Measurements from ENCODE around the gene TEKT3. TPM values are rescaled to one million over a fixed set of nuclear protein-coding genes. Genes with fewer than 3 reads are reported as not detected.
A peak's percentile ranks its signal among the peaks of the same experiment; 100 is the strongest.

TEKT3 gene
- total RNA-seq, 1 donor from 2014 or later: not detected

DNA sequence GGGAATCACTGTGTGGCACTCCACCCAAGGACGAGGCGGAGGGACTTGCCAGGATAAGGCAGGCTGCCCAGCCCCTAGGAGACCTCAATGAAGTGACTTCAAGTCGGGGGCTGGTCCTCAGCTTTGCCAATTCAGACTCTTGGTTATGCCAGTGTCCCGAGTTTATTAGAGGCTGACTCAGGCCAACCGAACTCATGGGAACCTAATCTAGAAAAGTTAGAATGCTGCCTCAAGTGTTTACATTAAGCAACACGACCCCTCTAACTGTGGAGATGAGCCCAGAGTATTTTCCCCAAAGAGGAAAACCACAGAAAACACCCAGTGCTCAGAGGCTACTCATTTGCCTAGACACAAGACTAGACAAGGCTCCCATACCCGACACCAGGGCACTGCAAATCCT, 1.1 kb upstream of the TEKT3 start:
- Histone ChIP-seq H3K27ac (no peak overlapping the region), H3K9me3 (no peaks in the 10 kb centered on the region), H3K4me1 (peaks cover 6% of the 10 kb centered on the region), H3K36me3 (no peaks in the 10 kb centered on the region), H3K4me3 (no peak overlapping the region), H3K27me3 (peaks cover 10% of the 10 kb centered on the region)
- ATAC-seq: no peak
- DNase-seq: no peak
- TF ChIP-seq, protein P1, sequence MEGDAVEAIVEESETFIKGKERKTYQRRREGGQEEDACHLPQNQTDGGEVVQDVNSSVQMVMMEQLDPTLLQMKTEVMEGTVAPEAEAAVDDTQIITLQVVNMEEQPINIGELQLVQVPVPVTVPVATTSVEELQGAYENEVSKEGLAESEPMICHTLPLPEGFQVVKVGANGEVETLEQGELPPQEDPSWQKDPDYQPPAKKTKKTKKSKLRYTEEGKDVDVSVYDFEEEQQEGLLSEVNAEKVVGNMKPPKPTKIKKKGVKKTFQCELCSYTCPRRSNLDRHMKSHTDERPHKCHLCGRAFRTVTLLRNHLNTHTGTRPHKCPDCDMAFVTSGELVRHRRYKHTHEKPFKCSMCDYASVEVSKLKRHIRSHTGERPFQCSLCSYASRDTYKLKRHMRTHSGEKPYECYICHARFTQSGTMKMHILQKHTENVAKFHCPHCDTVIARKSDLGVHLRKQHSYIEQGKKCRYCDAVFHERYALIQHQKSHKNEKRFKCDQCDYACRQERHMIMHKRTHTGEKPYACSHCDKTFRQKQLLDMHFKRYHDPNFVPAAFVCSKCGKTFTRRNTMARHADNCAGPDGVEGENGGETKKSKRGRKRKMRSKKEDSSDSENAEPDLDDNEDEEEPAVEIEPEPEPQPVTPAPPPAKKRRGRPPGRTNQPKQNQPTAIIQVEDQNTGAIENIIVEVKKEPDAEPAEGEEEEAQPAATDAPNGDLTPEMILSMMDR (IDR thresholded peaks at IDR 0.05): no peak
- intact Hi-C loops (cut with DNase I): no loop called here

DNA sequence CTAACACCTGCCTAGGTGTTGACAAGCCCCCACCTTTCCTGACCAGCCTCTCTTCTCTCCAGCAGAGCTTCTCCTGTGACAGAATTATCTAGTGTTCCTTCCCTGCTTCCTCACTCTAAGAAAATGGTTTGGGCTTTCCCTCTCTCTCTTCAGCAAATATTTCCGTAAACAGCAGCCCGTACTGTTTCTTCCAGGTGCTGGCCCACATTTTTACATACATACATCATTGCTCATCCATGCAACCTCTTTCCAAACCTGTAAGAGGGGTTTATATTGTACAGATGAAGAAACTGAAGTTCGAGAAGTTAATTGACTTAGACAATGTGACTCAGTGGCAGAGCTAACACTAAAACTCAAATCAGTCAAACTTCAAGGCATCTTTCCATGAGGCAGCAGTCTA, 569 bp upstream of the TEKT3 start:
- ATAC-seq: no peak
- H3K4me1 ChIP-seq: peaks cover 6% of the 10 kb centered on the region
- peak overlapping the region; percentile 60 for H3K4me3 ChIP-seq
- no peaks in the 10 kb centered on the region for H3K36me3 ChIP-seq
- DNase-seq: no peak
- intact Hi-C loops (cut with DNase I): no loop called here
- H3K27me3 ChIP-seq: peaks cover 10% of the 10 kb centered on the region
- H3K9me3 ChIP-seq: no peaks in the 10 kb centered on the region
- no peak overlapping the region for H3K27ac ChIP-seq
- TF ChIP-seq, protein P1 (IDR thresholded peaks at IDR 0.05): no peak

DNA sequence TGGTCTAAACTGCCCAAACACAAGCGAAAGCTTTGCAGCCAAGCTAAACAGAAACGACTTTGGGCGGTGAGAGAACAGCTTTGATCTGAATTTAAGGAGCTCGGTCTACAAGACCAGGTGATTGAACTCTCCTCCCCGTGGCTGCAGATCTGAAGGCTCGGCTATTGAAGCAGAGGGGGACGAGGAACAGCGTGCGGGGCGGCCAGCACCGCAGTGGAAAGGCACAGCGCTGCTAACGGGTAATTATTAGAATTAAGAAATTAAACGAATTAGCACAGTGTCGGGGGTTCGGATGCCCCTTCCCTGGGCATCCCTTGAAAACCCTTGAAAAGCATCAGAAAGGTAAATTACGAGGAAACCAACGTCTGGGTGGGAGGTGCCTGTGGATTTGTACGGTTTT, 431 bp downstream of the TEKT3 start:
- Histone ChIP-seq H3K36me3 (no peaks in the 10 kb centered on the region), H3K4me1 (peaks cover 6% of the 10 kb centered on the region), H3K9me3 (no peaks in the 10 kb centered on the region), H3K27me3 (peaks cover 10% of the 10 kb centered on the region), H3K4me3 (peak overlapping the region; percentile 60), H3K27ac (no peak overlapping the region)
- intact Hi-C loops (cut with DNase I): no loop called here
- ATAC-seq (peak; percentile 19), DNase-seq (no peak)
- TF ChIP-seq, protein P1 (IDR thresholded peaks at IDR 0.05): no peak

DNA sequence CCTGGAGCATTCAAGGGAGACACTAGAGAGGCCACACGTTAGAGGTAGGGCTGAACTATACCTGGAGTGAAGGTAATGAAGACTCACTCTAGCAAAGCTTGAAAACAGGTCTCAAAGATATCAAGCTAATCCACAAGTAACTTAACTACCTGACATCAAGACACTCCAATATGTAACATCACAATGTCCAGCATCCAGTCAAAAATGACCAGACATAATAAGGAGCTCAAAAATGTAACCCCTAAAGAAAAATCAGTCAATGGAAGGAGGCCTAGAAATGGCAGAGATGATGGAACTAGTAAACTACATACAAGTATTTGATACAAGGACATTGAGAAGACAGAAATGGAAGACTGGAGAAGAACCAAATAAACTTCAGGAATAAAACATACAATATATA, 6.0 kb downstream of the TEKT3 start:
- no peaks in the 10 kb centered on the region for H3K36me3 ChIP-seq
- ATAC-seq: no peak

DNA sequence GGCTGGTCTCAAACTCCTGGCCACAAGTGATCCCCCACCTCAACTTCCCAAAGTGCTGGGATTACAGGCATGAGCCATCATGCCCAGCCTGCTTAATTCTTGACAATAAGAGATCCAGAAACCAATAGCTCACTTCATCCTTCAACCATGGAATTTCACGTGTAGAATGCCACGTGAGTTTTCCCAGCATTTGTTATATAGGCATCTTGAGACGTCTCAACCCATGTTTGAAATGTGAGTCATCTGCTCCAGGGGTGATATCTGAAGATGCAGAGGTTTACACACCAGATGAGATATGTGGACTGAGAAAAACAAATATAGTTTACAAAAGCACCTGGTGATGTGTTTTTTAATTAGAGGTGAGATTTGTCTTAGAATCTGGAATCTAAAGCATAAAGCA, 7.1 kb downstream of the TEKT3 start:
- intact Hi-C loops (cut with DNase I): no loop called here
- Histone ChIP-seq H3K9me3 (no peaks in the 10 kb centered on the region), H3K27ac (no peak overlapping the region), H3K36me3 (no peaks in the 10 kb centered on the region), H3K27me3 (peaks cover 6% of the 10 kb centered on the region), H3K4me3 (no peak overlapping the region), H3K4me1 (no peaks in the 10 kb centered on the region)
- TF ChIP-seq, protein P1 (IDR thresholded peaks at IDR 0.05): no peak
- ATAC-seq (no peak), DNase-seq (no peak)

More for the DNA sequence above, 6.0 kb downstream of the TEKT3 start:
- Histone ChIP-seq H3K4me3 (no peak overlapping the region), H3K4me1 (no peaks in the 10 kb centered on the region), H3K9me3 (no peaks in the 10 kb centered on the region), H3K27me3 (peaks cover 6% of the 10 kb centered on the region), H3K27ac (no peak overlapping the region)
- intact Hi-C loops (cut with DNase I): no loop called here
- DNase-seq: no peak
- TF ChIP-seq, protein P1 (IDR thresholded peaks at IDR 0.05): no peak

DNA sequence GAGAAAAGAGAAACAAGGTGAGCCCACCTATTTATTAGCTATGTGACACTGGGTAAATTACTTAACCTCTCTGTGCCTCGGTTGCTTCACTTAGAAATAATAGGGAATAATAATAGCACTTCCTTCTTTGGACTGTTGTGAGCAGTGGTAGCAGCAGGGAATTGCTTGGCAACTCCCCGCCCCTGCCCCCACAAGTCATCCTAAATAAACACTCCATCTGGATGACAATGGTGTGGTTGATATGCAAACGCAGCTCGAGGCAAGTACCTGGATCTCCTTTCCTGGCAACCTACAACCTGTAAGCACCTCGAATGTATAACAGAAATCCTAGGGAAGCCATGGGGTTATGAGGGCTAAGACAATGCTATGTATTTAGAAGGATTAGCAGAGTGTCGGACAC, 9.1 kb downstream of the TEKT3 start:
- no peak overlapping the region for H3K27ac ChIP-seq
- H3K4me3 ChIP-seq: no peak overlapping the region
- intact Hi-C loops (cut with DNase I): no loop called here
- H3K27me3 ChIP-seq: peaks cover 6% of the 10 kb centered on the region
- no peak for DNase-seq
- H3K36me3 ChIP-seq: no peaks in the 10 kb centered on the region
- TF ChIP-seq, protein P1 (IDR thresholded peaks at IDR 0.05): no peak
- H3K4me1 ChIP-seq: no peaks in the 10 kb centered on the region
- no peak for ATAC-seq
- H3K9me3 ChIP-seq: no peaks in the 10 kb centered on the region

Measured in upper lobe of right lung (tissue), 1 donor.